OCI-LY3 (cell line): ENCODE measurements around the gene PPP1R26.
"Not testable (repeated sequence)": the region's sequence is repeated elsewhere in the genome, so short reads cannot be mapped to it uniquely, and the experiment has no call there.

Experiments used
- CTCF ChIP-seq: fragments of 200-600, 300-600 bp; sonication (generic); IDR thresholded peaks from 2 replicates; pipeline ENCODE4 v1.5.1; 2014; ENCODE audit warnings: antibody characterized with exemption, low read length, low read depth
- EZH2phosphoT487 ChIP-seq: fragments of 200-600 bp; shearing (Covaris generic); IDR thresholded peaks from 2 replicates; pipeline ENCODE4 v1.6.1; 2018; ENCODE audit warnings: antibody characterized with exemption, mixed run types, low read depth

- TF ChIP-seq CTCF, EZH2phosphoT487: not testable (repeated sequence)
Observed at GRCh38 chr9:135534826-135535225, 55.2 kb downstream of the PPP1R26 start.
